Stimulated activated effector memory CD8-positive, alpha-beta T cell treated with anti-CD3 and anti-CD28 coated beads, Interleukin-12 subunit alpha, Interleukin-12 subunit beta, amount 100 ng/mL, for 72 hours (primary cell): ENCODE results near the gene HS6ST3.

Experiments used
- ATAC-seq: fragments of 150-1000 bp; cut with Tn5 transposase; 2 replicates; pipeline ENCODE4 v1.10.0; 2021
- DNase-seq, 2 donors: peaks; one replicate each; pipeline ENCODE4 v3.0.0; 2021 to 2022; ENCODE audit warnings: low spot score in 2 of 2
- H3K27ac Mint-ChIP-seq: one replicate; pipeline ENCODE4 v1.8.0; 2022; ENCODE audit warnings: mild to moderate bottlenecking, mixed read lengths
- H3K36me3 Mint-ChIP-seq: one replicate; pipeline ENCODE4 v1.8.0; 2022; ENCODE audit warnings: mild to moderate bottlenecking, mixed read lengths
- H3K4me1 Mint-ChIP-seq: one replicate; pipeline ENCODE4 v1.8.0; 2022; ENCODE audit warnings: mixed read lengths
- H3K4me3 Mint-ChIP-seq: one replicate; pipeline ENCODE4 v1.8.0; 2022; ENCODE audit warnings: mild to moderate bottlenecking, mixed read lengths
- H3K9me3 Mint-ChIP-seq: one replicate; pipeline ENCODE4 v1.8.0; 2022; ENCODE audit warnings: mixed read lengths

The HS6ST3 gene

GRCh38 chr13:96632536-96633320, 542.8 kb downstream of the HS6ST3 start:
- no peak for DNase-seq
- Mint-ChIP-seq H3K4me1 (no peaks in the 10 kb centered on the region), H3K4me3 (no peak overlapping the region), H3K27ac (no peak overlapping the region), H3K9me3 (peaks cover 3% of the 10 kb centered on the region), H3K36me3 (no peaks in the 10 kb centered on the region)
- no peak for ATAC-seq

DNA sequence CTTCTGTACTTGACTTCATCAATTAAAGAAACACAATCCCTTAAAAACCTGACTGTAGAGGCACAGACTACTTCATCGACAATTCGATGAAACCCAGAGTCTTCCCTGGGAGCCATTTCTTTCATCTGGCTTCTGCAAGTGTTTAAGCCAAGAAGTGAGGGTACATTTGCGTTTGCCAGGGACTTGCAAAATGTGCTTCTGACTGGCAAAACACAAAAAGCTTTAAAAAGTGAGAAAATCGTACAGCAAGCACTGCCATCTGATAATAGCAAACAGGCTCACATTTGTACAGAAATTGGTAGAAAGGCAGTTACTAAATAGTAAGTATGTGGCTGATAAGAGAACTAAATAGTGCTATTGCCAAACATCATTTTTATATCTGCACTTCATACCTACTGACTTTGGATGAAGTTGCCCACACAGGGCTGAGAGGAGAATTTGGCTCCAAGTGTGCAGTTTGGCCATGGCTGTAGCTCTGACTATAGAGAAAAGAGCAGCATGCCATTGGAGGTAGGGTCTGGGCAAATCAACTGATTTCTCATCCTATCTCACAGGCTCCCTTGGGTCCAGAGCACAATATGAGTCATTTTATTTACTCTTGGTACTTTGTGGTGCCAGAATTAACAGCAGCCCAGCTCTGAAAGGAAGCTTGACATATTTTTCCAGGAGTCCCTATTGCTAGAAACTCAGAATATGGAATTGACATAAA, 546.2 kb downstream of the HS6ST3 start:
- no peak overlapping the region for H3K27ac Mint-ChIP-seq
- no peaks in the 10 kb centered on the region for H3K4me1 Mint-ChIP-seq
- DNase-seq (no peak), ATAC-seq (no peak)
- H3K9me3 Mint-ChIP-seq = peaks cover 3% of the 10 kb centered on the region
- no peaks in the 10 kb centered on the region for H3K36me3 Mint-ChIP-seq
- H3K4me3 Mint-ChIP-seq = no peak overlapping the region

GRCh38 chr13:96637039-96637438, 547.1 kb downstream of the HS6ST3 start:
- peaks cover 4% of the 10 kb centered on the region for H3K9me3 Mint-ChIP-seq
- no peak for ATAC-seq

DNA sequence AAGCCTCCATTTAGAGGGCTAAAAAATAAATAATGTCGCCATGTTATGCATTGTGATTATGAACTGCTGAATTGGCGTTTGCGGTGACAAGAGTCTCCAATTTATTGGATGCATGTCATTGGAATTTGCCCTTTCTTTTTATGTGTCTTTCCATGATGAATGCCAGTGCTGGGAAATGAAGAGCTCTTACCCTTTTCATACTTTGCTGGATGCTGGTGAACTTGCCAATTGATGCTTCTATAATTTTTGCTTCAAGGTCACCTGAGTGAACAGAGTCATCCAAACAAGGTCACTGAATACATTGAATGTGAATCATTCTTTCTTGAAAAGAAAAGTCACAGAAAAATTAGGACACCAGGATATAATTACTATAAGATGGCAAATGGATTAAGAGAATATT, 556.2 kb downstream of the HS6ST3 start:
- Mint-ChIP-seq H3K27ac (no peak overlapping the region), H3K4me3 (no peak overlapping the region), H3K9me3 (peaks cover 12% of the 10 kb centered on the region), H3K36me3 (no peaks in the 10 kb centered on the region), H3K4me1 (no peaks in the 10 kb centered on the region)
- DNase-seq (no peak), ATAC-seq (no peak)

More at GRCh38 chr13:96637039-96637438, 547.1 kb downstream of the HS6ST3 start:
- Mint-ChIP-seq H3K4me3 (no peak overlapping the region), H3K36me3 (no peaks in the 10 kb centered on the region), H3K27ac (no peak overlapping the region), H3K4me1 (no peaks in the 10 kb centered on the region)
- no peak for DNase-seq

DNA sequence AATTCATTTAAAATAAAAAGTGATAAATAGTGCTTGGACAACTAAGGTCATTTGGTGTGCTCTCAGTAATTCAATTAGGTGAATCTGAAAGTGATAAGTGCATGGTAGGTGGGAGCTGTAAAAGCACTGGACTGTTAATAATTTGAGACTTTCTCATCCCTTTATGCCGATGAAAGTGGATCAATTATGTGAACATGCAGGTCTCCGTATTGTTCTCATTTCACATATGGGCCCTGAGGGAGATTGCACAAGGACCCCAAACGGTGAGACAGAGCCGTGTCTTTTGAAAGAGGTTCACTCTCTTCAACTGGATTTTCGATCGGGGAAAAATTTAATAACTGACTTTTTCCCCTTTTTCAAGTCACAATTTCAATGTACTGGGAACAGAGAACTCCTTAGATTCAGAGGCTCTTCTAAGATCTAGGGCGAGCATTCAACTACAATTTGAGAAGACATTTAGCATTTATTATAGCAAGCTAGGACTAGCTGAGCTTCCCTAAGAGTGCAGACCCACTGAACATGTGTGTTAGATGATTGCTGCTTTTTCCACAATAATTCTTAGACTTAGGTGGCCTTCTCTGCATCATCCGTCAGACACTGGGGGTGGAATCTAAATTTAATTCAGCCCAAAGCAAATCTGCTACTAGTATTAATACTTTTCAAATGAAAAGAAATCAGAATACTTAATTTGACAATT, 556.8 kb downstream of the HS6ST3 start:
- DNase-seq = no peak
- Mint-ChIP-seq H3K4me3 (no peak overlapping the region), H3K27ac (no peak overlapping the region), H3K9me3 (peaks cover 12% of the 10 kb centered on the region), H3K4me1 (no peaks in the 10 kb centered on the region), H3K36me3 (no peaks in the 10 kb centered on the region)
- no peak for ATAC-seq

DNA sequence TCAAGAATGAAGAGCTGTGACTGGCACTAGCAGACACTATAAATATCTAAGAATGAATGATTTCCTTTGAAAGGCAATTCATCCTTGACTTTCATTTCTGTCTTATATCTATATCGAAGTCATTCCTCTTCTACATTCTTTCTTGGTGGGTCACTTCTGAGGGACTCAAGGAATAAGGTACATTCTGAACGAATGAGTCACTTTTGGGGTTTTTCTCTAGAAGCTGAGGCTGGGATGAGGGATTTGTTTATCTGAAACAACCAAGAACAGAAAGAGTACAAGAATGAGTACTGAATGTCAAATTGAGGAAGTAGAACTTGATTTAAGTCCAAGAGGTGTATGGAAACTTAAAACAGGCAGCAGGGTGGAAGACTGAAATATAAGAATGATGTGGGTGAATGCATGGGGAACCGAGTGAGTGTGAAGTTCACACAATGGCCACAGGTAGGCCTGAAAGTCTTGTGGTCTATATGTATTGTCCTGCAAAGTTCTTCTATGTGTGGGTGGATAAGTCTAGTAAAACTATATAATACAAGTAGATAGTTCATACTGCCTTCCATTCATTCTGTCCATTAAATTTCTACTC, 560.5 kb downstream of the HS6ST3 start:
- Mint-ChIP-seq H3K36me3 (no peaks in the 10 kb centered on the region), H3K4me1 (no peaks in the 10 kb centered on the region), H3K27ac (no peak overlapping the region), H3K4me3 (no peak overlapping the region), H3K9me3 (peaks cover 3% of the 10 kb centered on the region)
- DNase-seq = no peak
- ATAC-seq = no peak

DNA sequence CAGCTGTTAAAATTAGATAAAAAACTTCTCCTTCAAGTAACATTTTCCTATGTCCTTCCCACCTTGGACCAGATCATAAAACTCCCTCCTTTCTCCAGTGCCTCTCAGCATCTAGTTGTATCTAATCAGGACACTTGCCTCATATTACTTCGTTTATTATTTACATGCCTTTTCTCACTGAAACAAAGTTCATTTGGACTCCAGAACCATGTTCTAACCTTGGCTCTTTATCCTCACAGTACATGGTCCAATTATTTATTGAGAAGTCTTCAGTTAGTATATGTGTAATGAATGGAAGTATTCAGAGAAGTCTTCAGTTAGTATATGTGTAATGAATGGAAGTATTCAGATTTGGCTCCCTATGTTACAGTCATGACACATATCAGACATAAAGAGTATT, 561.7 kb downstream of the HS6ST3 start:
- Mint-ChIP-seq H3K4me3 (no peak overlapping the region), H3K36me3 (no peaks in the 10 kb centered on the region), H3K4me1 (no peaks in the 10 kb centered on the region)

GRCh38 chr13:96652506-96652905, 562.6 kb downstream of the HS6ST3 start:
- no peaks in the 10 kb centered on the region for H3K4me1 Mint-ChIP-seq
- ATAC-seq (no peak), DNase-seq (no peak)
- no peak overlapping the region for H3K27ac Mint-ChIP-seq
- no peaks in the 10 kb centered on the region for H3K36me3 Mint-ChIP-seq
- H3K9me3 Mint-ChIP-seq = peaks cover 5% of the 10 kb centered on the region
- H3K4me3 Mint-ChIP-seq = no peak overlapping the region

More for the DNA sequence above, 561.7 kb downstream of the HS6ST3 start:
- Mint-ChIP-seq H3K9me3 (peaks cover 5% of the 10 kb centered on the region), H3K27ac (no peak overlapping the region)
- DNase-seq (no peak), ATAC-seq (no peak)

DNA sequence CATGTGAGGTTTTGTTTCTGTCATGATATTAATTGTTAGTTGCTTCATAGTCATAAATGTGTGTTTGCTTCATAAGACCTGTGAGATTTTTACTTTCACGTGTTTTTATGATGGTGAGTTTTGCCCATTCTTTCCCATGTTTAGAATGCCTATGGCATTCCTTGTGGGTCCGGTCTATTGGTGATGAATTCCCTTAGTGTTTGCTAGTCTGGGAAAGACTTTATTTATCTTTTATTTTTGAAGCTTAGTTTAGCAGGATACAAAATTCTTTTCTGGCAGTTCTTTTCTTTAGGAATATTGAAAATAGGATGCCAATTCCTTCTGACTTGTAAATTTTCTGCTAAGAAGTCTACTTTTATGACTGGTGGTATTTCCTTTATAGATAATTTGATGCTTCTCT, 571.7 kb downstream of the HS6ST3 start:
- no peak overlapping the region for H3K4me3 Mint-ChIP-seq
- H3K27ac Mint-ChIP-seq = no peak overlapping the region
- ATAC-seq = no peak

DNA sequence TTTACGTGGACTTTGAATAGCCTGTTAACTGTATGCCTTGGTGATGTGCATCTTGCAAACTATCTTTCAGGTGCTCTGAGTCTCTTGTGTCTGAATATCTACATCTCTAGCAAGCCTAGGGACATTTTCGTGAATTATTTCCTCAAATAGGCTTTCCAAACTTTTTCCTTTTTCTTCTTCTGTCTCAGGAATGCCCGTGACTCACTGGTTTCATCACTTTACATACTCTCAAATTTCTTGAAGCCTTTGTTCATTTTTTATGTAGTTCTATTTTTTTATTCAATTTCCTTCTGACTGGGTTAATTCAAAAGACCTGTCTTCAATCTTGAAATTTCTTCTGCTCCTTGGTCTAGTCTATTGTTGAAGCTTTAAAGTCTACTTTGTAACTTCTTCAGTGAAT, 572.1 kb downstream of the HS6ST3 start:
- DNase-seq (no peak), ATAC-seq (no peak)
- peaks cover 13% of the 10 kb centered on the region for H3K9me3 Mint-ChIP-seq
- H3K36me3 Mint-ChIP-seq = no peaks in the 10 kb centered on the region
- no peak overlapping the region for H3K4me3 Mint-ChIP-seq
- no peak overlapping the region for H3K27ac Mint-ChIP-seq
- H3K4me1 Mint-ChIP-seq = no peaks in the 10 kb centered on the region

More for the DNA sequence above, 571.7 kb downstream of the HS6ST3 start:
- Mint-ChIP-seq H3K36me3 (no peaks in the 10 kb centered on the region), H3K4me1 (no peaks in the 10 kb centered on the region), H3K9me3 (peaks cover 13% of the 10 kb centered on the region)
- no peak for DNase-seq

GRCh38 chr13:96667294-96668018, 577.5 kb downstream of the HS6ST3 start:
- no peak overlapping the region for H3K27ac Mint-ChIP-seq
- H3K4me1 Mint-ChIP-seq = no peaks in the 10 kb centered on the region
- DNase-seq = no peak
- no peaks in the 10 kb centered on the region for H3K36me3 Mint-ChIP-seq
- no peak overlapping the region for H3K4me3 Mint-ChIP-seq
- no peak for ATAC-seq
- peaks cover 15% of the 10 kb centered on the region for H3K9me3 Mint-ChIP-seq

DNA sequence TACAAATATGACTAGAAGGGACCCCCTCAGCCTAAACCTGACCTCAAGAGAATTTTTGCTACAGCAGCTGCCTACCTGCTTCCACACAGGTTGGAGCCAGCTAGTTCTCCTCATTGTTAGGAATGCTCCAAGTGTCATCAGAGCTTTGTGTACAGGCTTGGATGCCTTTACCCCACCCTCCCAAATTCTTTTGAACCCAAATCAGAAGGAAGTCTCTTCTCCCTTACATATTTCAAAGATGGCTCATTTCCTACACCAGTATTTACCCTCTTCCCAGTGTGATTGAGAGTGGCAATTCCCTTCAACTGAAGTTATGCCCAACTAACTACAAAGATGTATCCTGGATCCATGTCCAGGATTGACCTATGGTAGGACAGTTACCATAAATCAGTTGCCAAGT, 581.2 kb downstream of the HS6ST3 start:
- Mint-ChIP-seq H3K4me3 (no peak overlapping the region), H3K4me1 (no peaks in the 10 kb centered on the region), H3K9me3 (peaks cover 19% of the 10 kb centered on the region), H3K27ac (no peak overlapping the region), H3K36me3 (no peaks in the 10 kb centered on the region)
- no peak for DNase-seq
- no peak for ATAC-seq

DNA sequence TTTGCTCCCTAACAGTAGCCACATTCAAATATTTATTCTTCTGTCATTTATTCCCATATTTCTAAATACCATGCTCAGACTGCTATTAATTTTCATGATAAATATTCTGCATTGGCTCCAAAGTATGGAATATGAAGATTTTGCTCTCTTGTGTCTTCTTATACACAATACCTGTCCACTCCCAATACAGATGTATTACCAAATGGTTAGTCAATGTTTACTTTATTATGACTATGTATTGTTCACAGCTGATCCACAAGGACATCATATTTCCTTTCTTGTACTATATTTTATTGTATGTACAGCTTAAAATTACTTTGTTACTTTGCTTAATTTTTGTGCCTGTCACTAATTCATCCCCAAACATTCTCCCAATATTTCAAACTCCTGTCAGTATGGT, 582.1 kb downstream of the HS6ST3 start:
- no peak for DNase-seq
- no peaks in the 10 kb centered on the region for H3K4me1 Mint-ChIP-seq
- H3K27ac Mint-ChIP-seq = no peak overlapping the region
- no peaks in the 10 kb centered on the region for H3K36me3 Mint-ChIP-seq
- H3K4me3 Mint-ChIP-seq = no peak overlapping the region
- peaks cover 19% of the 10 kb centered on the region for H3K9me3 Mint-ChIP-seq
- ATAC-seq = no peak

DNA sequence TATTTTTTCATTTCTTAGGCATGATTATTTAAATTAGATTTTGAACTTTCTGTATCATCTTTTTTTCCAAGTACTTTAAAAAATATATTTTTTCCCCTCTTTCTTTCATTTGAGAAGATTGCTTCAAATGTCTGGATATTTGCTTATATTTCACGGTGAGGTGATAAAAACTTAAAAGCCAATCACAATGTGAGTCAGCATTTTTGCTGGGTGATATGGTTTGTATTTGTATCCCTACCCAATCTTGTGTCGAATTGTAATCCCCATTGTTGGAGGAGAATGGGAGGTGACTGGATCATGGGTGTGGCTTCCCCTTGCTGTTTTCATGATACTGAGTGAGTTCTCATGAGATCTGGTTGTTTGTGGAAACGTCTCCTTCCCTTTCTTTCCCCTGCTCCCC, 583.9 kb downstream of the HS6ST3 start:
- Mint-ChIP-seq H3K36me3 (no peaks in the 10 kb centered on the region), H3K4me1 (no peaks in the 10 kb centered on the region), H3K9me3 (peaks cover 18% of the 10 kb centered on the region), H3K27ac (no peak overlapping the region), H3K4me3 (no peak overlapping the region)
- no peak for DNase-seq
- ATAC-seq = no peak

- no peak overlapping the region for H3K4me3 Mint-ChIP-seq
- H3K36me3 Mint-ChIP-seq = no peaks in the 10 kb centered on the region
- H3K4me1 Mint-ChIP-seq = no peaks in the 10 kb centered on the region
- ATAC-seq (no peak), DNase-seq (no peak)
- H3K27ac Mint-ChIP-seq = no peak overlapping the region
- peaks cover 16% of the 10 kb centered on the region for H3K9me3 Mint-ChIP-seq
Measured at GRCh38 chr13:96677029-96677428, 587.1 kb downstream of the HS6ST3 start.
